OCI-LY7 (cell line): ENCODE measurements around the gene SUV39H2. TPM values are rescaled to one million over a fixed set of nuclear protein-coding genes. Genes with fewer than 3 reads are reported as not detected.
A peak's percentile ranks its signal among the peaks of the same experiment; 100 is the strongest.

Experiments used
- BruUV-seq: library from RNA; stranded (reverse); fragments of 400-500 nt; replicated peaks from 2 replicates; lab custom pipeline; 2021; lab: Mats Ljungman, UMichigan
- CTCF ChIA-PET: fragments of 300-600 bp; sonication (Branson Sonifier 250); formaldehyde crosslinking; loops from one replicate; lab custom pipeline; 2022; ENCODE audit warnings: antibody characterized with exemption; ENCODE audit not compliant: unreplicated experiment; lab: Charles Lee
- POLR2A ChIA-PET: fragments of 300-600 bp; sonication (Branson Sonifier 250); formaldehyde crosslinking; loops from one replicate; lab custom pipeline; 2022; ENCODE audit warnings: antibody characterized with exemption; lab: Charles Lee
- DNase-seq: peaks from one replicate; pipeline ENCODE4 v3.0.0-alpha.2; 2015; ENCODE audit warnings: low spot score
- H2AFZ ChIP-seq: fragments of 200-600 bp; sonication (generic), shearing (Covaris generic); 2 replicates; pipeline ENCODE4 v1.6.1; 2014; ENCODE audit warnings: mild to moderate bottlenecking, antibody characterized with exemption, low read length, moderate library complexity
- H3K27ac ChIP-seq: fragments of 200-600 bp; sonication (generic); 2 replicates; pipeline ENCODE4 v1.5.1; 2014; ENCODE audit warnings: mixed run types, low read depth, mild to moderate bottlenecking, moderate library complexity, low read length, inconsistent platforms; ENCODE audit not compliant: poor library complexity, severe bottlenecking
- H3K36me3 ChIP-seq: fragments of 200-600 bp; sonication (generic); 2 replicates; pipeline ENCODE4 v1.6.1; 2014; ENCODE audit warnings: mild to moderate bottlenecking, antibody characterized with exemption, low read length, moderate library complexity, mixed read lengths; ENCODE audit not compliant: insufficient read depth
- H3K4me1 ChIP-seq: fragments of 200-600 bp; sonication (generic); 2 replicates; pipeline ENCODE4 v1.5.1; 2014; ENCODE audit warnings: mild to moderate bottlenecking, low read length; ENCODE audit not compliant: insufficient read depth, poor library complexity, severe bottlenecking
- H3K4me2 ChIP-seq: fragments of 200-600 bp; sonication (generic); 2 replicates; pipeline ENCODE4 v1.6.1; 2014; ENCODE audit warnings: mild to moderate bottlenecking, low read length
- H3K4me3 ChIP-seq: fragments of 200-600 bp; sonication (generic); 2 replicates; pipeline ENCODE4 v1.5.1; 2014; ENCODE audit warnings: mild to moderate bottlenecking, low read depth, low read length; ENCODE audit not compliant: poor library complexity, severe bottlenecking
- H3K79me2 ChIP-seq: fragments of 200-600 bp; sonication (generic); 2 replicates; pipeline ENCODE4 v1.6.1; 2016; ENCODE audit warnings: low read depth, mild to moderate bottlenecking, low read length, moderate library complexity, mixed read lengths; ENCODE audit not compliant: insufficient read depth
- H3K9me2 ChIP-seq: fragments of 200-600 bp; sonication (generic); 2 replicates; pipeline ENCODE4 v1.6.1; 2016; ENCODE audit warnings: mild to moderate bottlenecking, low read length, mixed read lengths; ENCODE audit not compliant: insufficient read depth
- H3K9me3 ChIP-seq: fragments of 200-600 bp; sonication (generic); 2 replicates; pipeline ENCODE4 v1.6.1; 2014; ENCODE audit warnings: mild to moderate bottlenecking, mixed run types, low read length, mixed read lengths
- H4K20me1 ChIP-seq: fragments of 200-600 bp; sonication (generic); 2 replicates; pipeline ENCODE4 v1.6.1; 2014; ENCODE audit warnings: mild to moderate bottlenecking, antibody characterized with exemption, low read length, moderate library complexity, mixed read lengths; ENCODE audit not compliant: insufficient read depth
- EZH2phosphoT487 ChIP-seq: fragments of 200-600 bp; sonication (generic); IDR thresholded peaks from 2 replicates; pipeline ENCODE4 v1.6.1; 2018; ENCODE audit warnings: low read depth, borderline replicate concordance, mild to moderate bottlenecking, mixed run types, antibody characterized with exemption, low read length, moderate library complexity, mixed read lengths
- intact Hi-C: fragments of 100-400 bp; cut with micrococcal nuclease; formaldehyde crosslinking; loops from one replicate; pipeline ENCODE4 v1.10.0; 2022; ENCODE audit not compliant: unreplicated experiment
- total RNA-seq, 2 experiments: library from RNA; depleted of rRNA in 1 of 2; stranded (reverse); fragments of >200 nt in 1 of 2; shearing (Covaris generic) in 1 of 2; gene quantifications; 2 replicates each; pipeline ENCODE4 v1.2.3, GENCODE V29; 2014 to 2022
- TF ChIP-seq, protein P1 (sequence below): fragments of 200-600 bp; sonication (generic); conservative IDR thresholded peaks from 2 replicates; pipeline ENCODE4 v1.5.1; 2014; ENCODE audit warnings: mild to moderate bottlenecking, antibody characterized with exemption, low read length, moderate library complexity, mixed read lengths

SUV39H2 gene
- total RNA-seq, 2 experiments from 2014 or later: 31.5 to 58.0 TPM

GRCh38 chr10:14924013-14924412, 45.3 kb downstream of the SUV39H2 start:
- TF ChIP-seq EZH2phosphoT487: no peak
- TF ChIP-seq, protein P1, sequence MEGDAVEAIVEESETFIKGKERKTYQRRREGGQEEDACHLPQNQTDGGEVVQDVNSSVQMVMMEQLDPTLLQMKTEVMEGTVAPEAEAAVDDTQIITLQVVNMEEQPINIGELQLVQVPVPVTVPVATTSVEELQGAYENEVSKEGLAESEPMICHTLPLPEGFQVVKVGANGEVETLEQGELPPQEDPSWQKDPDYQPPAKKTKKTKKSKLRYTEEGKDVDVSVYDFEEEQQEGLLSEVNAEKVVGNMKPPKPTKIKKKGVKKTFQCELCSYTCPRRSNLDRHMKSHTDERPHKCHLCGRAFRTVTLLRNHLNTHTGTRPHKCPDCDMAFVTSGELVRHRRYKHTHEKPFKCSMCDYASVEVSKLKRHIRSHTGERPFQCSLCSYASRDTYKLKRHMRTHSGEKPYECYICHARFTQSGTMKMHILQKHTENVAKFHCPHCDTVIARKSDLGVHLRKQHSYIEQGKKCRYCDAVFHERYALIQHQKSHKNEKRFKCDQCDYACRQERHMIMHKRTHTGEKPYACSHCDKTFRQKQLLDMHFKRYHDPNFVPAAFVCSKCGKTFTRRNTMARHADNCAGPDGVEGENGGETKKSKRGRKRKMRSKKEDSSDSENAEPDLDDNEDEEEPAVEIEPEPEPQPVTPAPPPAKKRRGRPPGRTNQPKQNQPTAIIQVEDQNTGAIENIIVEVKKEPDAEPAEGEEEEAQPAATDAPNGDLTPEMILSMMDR: no peak
- Histone ChIP-seq H4K20me1 (no peaks in the 10 kb centered on the region), H3K79me2 (peaks cover 5% of the 10 kb centered on the region; the same call in 1 of the 2 replicates), H3K4me3 (no peak overlapping the region), H2AFZ (no peak overlapping the region), H3K4me1 (no peaks in the 10 kb centered on the region), H3K9me3 (peaks cover under 1% of the 10 kb centered on the region; the same call in 1 of the 2 replicates), H3K4me2 (no peak overlapping the region), H3K9me2 (no peaks in the 10 kb centered on the region), H3K36me3 (peaks cover 99% of the 10 kb centered on the region), H3K27ac (no peak overlapping the region)
- BruUV-seq: no TSS peak
- intact Hi-C loops: no loop called here
- DNase-seq: no peak
- ChIA-PET POLR2A (no interaction called here), CTCF (no interaction called here)

DNA sequence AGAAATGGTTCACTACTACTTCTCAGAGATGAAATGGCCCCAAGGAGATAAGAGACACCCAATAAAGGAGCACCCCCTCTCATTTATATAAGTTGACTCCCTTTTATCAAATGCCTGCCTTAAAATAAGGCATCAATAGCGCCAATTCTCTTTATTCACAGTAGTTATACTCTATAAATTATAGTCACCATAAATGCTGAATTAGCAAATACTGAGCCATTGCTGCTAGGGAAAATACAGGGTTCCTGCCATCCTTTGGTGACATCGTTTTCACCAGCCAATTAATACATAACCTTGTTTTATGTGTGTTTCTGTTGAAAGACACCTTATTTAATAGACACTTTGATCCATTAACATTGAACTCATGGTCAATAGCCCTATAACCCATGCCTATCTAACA, 46.6 kb downstream of the SUV39H2 start:
- POLR2A ChIA-PET: no interaction called here
- Histone ChIP-seq H3K9me3 (no peaks in the 10 kb centered on the region), H3K9me2 (no peaks in the 10 kb centered on the region), H3K79me2 (peaks cover 5% of the 10 kb centered on the region; the same call in 1 of the 2 replicates), H3K4me2 (no peak overlapping the region), H4K20me1 (no peaks in the 10 kb centered on the region), H3K36me3 (peaks cover 98% of the 10 kb centered on the region), H2AFZ (no peak overlapping the region), H3K27ac (no peak overlapping the region), H3K4me3 (no peak overlapping the region), H3K4me1 (no peaks in the 10 kb centered on the region)
- DNase-seq: no peak
- TF ChIP-seq, protein P1: no peak
- no peak for TF ChIP-seq EZH2phosphoT487
- intact Hi-C loops: no loop called here
- CTCF ChIA-PET: no interaction called here
- BruUV-seq: TSS peak; percentile 14

- intact Hi-C loops: no loop called here
- Histone ChIP-seq H3K79me2 (peaks cover 5% of the 10 kb centered on the region; the same call in 1 of the 2 replicates), H2AFZ (no peak overlapping the region), H3K9me3 (no peaks in the 10 kb centered on the region), H3K36me3 (peaks cover 98% of the 10 kb centered on the region), H3K4me1 (no peaks in the 10 kb centered on the region), H3K9me2 (no peaks in the 10 kb centered on the region), H3K27ac (no peak overlapping the region), H3K4me2 (no peak overlapping the region), H3K4me3 (no peak overlapping the region), H4K20me1 (no peaks in the 10 kb centered on the region)
- no peak for DNase-seq
- no peak for TF ChIP-seq EZH2phosphoT487
- TF ChIP-seq, protein P1: no peak
- CTCF ChIA-PET: no interaction called here
- POLR2A ChIA-PET: interaction anchor here (0.6 kb wide), 1 partner anchor 103 kb away, joined by 4 read pairs; no protein-coding TSS in a partner anchor
- no TSS peak for BruUV-seq
Measured at GRCh38 chr10:14926061-14926470, 47.4 kb downstream of the SUV39H2 start.
